ENCODE data around the gene ITPR1. TPM values are rescaled to one million over a fixed set of nuclear protein-coding genes. Genes with fewer than 3 reads are reported as not detected.

ITPR1 gene
- total RNA-seq, 1 donor from 2014 or later: 45.9 TPM

GRCh38 chr3:4503050-4503449, 9.9 kb downstream of the ITPR1 start:
- peaks cover 16% of the 10 kb centered on the region for H3K36me3 Mint-ChIP-seq
- no peak overlapping the region for H3K27ac Mint-ChIP-seq
- H3K27me3 Mint-ChIP-seq: no peaks in the 10 kb centered on the region
- TF ChIP-seq CTCF (conservative IDR thresholded peaks at IDR 0.05): no peak
- H3K9me3 Mint-ChIP-seq: no peaks in the 10 kb centered on the region
- H3K4me3 Mint-ChIP-seq: no peak overlapping the region
- H3K4me1 Mint-ChIP-seq (ENCODE audit: unreplicated experiment): peaks cover 48% of the 10 kb centered on the region
- no peak for DNase-seq (ENCODE audit: extremely low spot score, unreplicated experiment)

GRCh38 chr3:4504340-4505261, 11.5 kb downstream of the ITPR1 start:
- no peak for DNase-seq (ENCODE audit: extremely low spot score, unreplicated experiment)
- no peaks in the 10 kb centered on the region for H3K9me3 Mint-ChIP-seq
- peaks cover 56% of the 10 kb centered on the region for H3K4me1 Mint-ChIP-seq (ENCODE audit: unreplicated experiment)
- H3K27me3 Mint-ChIP-seq: no peaks in the 10 kb centered on the region
- no peak overlapping the region for H3K4me3 Mint-ChIP-seq
- no peak overlapping the region for H3K27ac Mint-ChIP-seq
- peaks cover 18% of the 10 kb centered on the region for H3K36me3 Mint-ChIP-seq
- TF ChIP-seq CTCF (conservative IDR thresholded peaks at IDR 0.05): no peak

GRCh38 chr3:4505688-4506558, 12.8 kb downstream of the ITPR1 start:
- Mint-ChIP-seq H3K4me3 (peak overlapping the region; percentile 10), H3K27me3 (no peaks in the 10 kb centered on the region), H3K4me1 (ENCODE audit: unreplicated experiment) (peaks cover 68% of the 10 kb centered on the region), H3K36me3 (peaks cover 25% of the 10 kb centered on the region), H3K27ac (no peak overlapping the region), H3K9me3 (no peaks in the 10 kb centered on the region)
- DNase-seq (ENCODE audit: extremely low spot score, unreplicated experiment): no peak
- TF ChIP-seq CTCF (conservative IDR thresholded peaks at IDR 0.05): no peak

GRCh38 chr3:4506559-4507023, 13.4 kb downstream of the ITPR1 start:
- no peak overlapping the region for H3K27ac Mint-ChIP-seq

More at GRCh38 chr3:4506559-4507023, 13.4 kb downstream of the ITPR1 start:
- no peak for TF ChIP-seq CTCF (conservative IDR thresholded peaks at IDR 0.05)
- Mint-ChIP-seq H3K4me3 (peak overlapping the region; percentile 10), H3K36me3 (peaks cover 25% of the 10 kb centered on the region), H3K9me3 (no peaks in the 10 kb centered on the region), H3K4me1 (ENCODE audit: unreplicated experiment) (peaks cover 72% of the 10 kb centered on the region), H3K27me3 (no peaks in the 10 kb centered on the region)
- DNase-seq (ENCODE audit: extremely low spot score, unreplicated experiment): no peak

Data from type B pancreatic cell (in vitro differentiated cells).